CD14-positive monocyte (primary cell): ENCODE measurements around the gene POLR2L. TPM values are rescaled to one million over a fixed set of nuclear protein-coding genes. Genes with fewer than 3 reads are reported as not detected.

Experiments
- DNase-seq, 3 donors: peaks; one replicate each; pipeline ENCODE4 v3.0.0-alpha.2; 2011 to 2022
- H2AFZ ChIP-seq: 2 replicates; pipeline ENCODE4 v1.6.0; 2012; ENCODE audit warnings: mild to moderate bottlenecking, low read depth, low read length, inconsistent platforms; ENCODE audit not compliant: insufficient read depth, poor library complexity, severe bottlenecking
- H3K27ac ChIP-seq, 2 donors: 1 replicate in 1 of 2; 2 replicates in 1 of 2; pipeline ENCODE4 v1.5.1; 2012 to 2013; ENCODE audit warnings: low read length in 2 of 2, control low read depth in 1 of 2, inconsistent platforms in 1 of 2, low read depth in 1 of 2, mild to moderate bottlenecking in 1 of 2
- H3K27me3 ChIP-seq, 2 donors: one replicate each; pipeline versions ENCODE4 v1.6.0 to v1.6.1; 2011 to 2013; ENCODE audit warnings: low read length in 2 of 2; ENCODE audit not compliant: control insufficient read depth in 2 of 2, insufficient read depth in 2 of 2
- H3K36me3 ChIP-seq, 2 donors: replicated peaks in 1 of 2; 1 replicate in 1 of 2; 2 replicates in 1 of 2; pipeline versions ENCODE4 v1.5.1 to v1.6.1; 2012 to 2013; ENCODE audit warnings: low read length in 2 of 2, control low read depth in 1 of 2, inconsistent platforms in 1 of 2, mild to moderate bottlenecking in 1 of 2; ENCODE audit not compliant: insufficient read depth in 2 of 2, control insufficient read depth in 1 of 2
- H3K4me1 ChIP-seq, 2 donors: 1 replicate in 1 of 2; 2 replicates in 1 of 2; pipeline versions ENCODE4 v1.5.1 to v1.6.1; 2012 to 2013; ENCODE audit warnings: low read length in 2 of 2, control low read depth in 1 of 2, inconsistent platforms in 1 of 2, mild to moderate bottlenecking in 1 of 2, moderate library complexity in 1 of 2; ENCODE audit not compliant: insufficient read depth in 2 of 2, control insufficient read depth in 1 of 2
- H3K4me2 ChIP-seq: replicated peaks from 2 replicates; pipeline ENCODE3; 2012; ENCODE audit warnings: low read length, moderate library complexity, mild to moderate bottlenecking; ENCODE audit not compliant: poor library complexity, severe bottlenecking; ENCODE audit errors: extremely low read depth
- H3K4me3 ChIP-seq, 3 experiments: fragments of 200-600 bp in 1 of 3; sonication (generic) in 1 of 3; replicated peaks in 1 of 3; 1 replicate in 2 of 3; 2 replicates in 1 of 3; pipeline ENCODE4 v1.5.1; 2011 to 2013; ENCODE audit warnings: low read length in 3 of 3, mild to moderate bottlenecking in 3 of 3, control low read depth in 2 of 3, low read depth in 2 of 3, inconsistent platforms in 1 of 3, moderate library complexity in 1 of 3
- H3K79me2 ChIP-seq: 2 replicates; pipeline ENCODE4 v1.6.0; 2012; ENCODE audit warnings: mild to moderate bottlenecking, control low read depth, inconsistent platforms, low read length, moderate library complexity; ENCODE audit not compliant: insufficient read depth
- H3K9ac ChIP-seq: 2 replicates; pipeline ENCODE4 v1.6.0; 2017; ENCODE audit warnings: low read length, mild to moderate bottlenecking; ENCODE audit not compliant: insufficient read depth, poor library complexity, severe bottlenecking
- H3K9me3 ChIP-seq, 2 donors: replicated peaks in 1 of 2; 1 replicate in 1 of 2; 2 replicates in 1 of 2; pipeline versions ENCODE4 v1.5.1 to v1.6.1; 2012 to 2013; ENCODE audit warnings: low read length in 2 of 2, control low read depth in 1 of 2; ENCODE audit not compliant: control insufficient read depth in 1 of 2, insufficient read depth in 1 of 2
- H4K20me1 ChIP-seq: 2 replicates; pipeline ENCODE4 v1.6.0; 2012; ENCODE audit warnings: mild to moderate bottlenecking, low read length, control low read depth, moderate library complexity; ENCODE audit not compliant: insufficient read depth
- H3K27ac Mint-ChIP-seq, 7 donors: one replicate each; pipeline ENCODE4 v1.8.0; 2020; ENCODE audit warnings: mild to moderate bottlenecking in 7 of 7, mixed read lengths in 7 of 7, moderate library complexity in 6 of 7, inconsistent platforms in 2 of 7
- H3K27me3 Mint-ChIP-seq, 3 donors: one replicate each; pipeline ENCODE4 v1.8.0; 2021 to 2022; ENCODE audit warnings: low read depth in 3 of 3, mild to moderate bottlenecking in 3 of 3, mixed read lengths in 3 of 3, moderate library complexity in 3 of 3, inconsistent platforms in 1 of 3
- H3K36me3 Mint-ChIP-seq, 2 donors: one replicate each; pipeline ENCODE4 v1.8.0; 2020; ENCODE audit warnings: mixed read lengths in 2 of 2, inconsistent platforms in 1 of 2, mild to moderate bottlenecking in 1 of 2
- H3K4me1 Mint-ChIP-seq: one replicate; pipeline ENCODE4 v1.8.0; 2020; ENCODE audit warnings: mild to moderate bottlenecking, mixed read lengths
- H3K4me3 Mint-ChIP-seq, 2 donors: one replicate each; pipeline ENCODE4 v1.8.0; 2020; ENCODE audit warnings: mild to moderate bottlenecking in 2 of 2, mixed read lengths in 2 of 2, moderate library complexity in 1 of 2
- H3K9me3 Mint-ChIP-seq, 7 donors: one replicate each; pipeline ENCODE4 v1.8.0; 2020 to 2022; ENCODE audit warnings: mixed read lengths in 7 of 7, mild to moderate bottlenecking in 6 of 7, moderate library complexity in 6 of 7, inconsistent platforms in 2 of 7
- WGBS: methylation state at CpG from one replicate; pipeline ENCODE4 v1.1.5; 2013; ENCODE audit warnings: missing lambda C conversion rate; ENCODE audit not compliant: insufficient coverage; 5-methylcytosine and 5-hydroxymethylcytosine counted together
- intact Hi-C, 2 donors: fragments of 100-400 bp; cut with micrococcal nuclease; formaldehyde crosslinking; loops; one replicate each; pipeline versions ENCODE4 v1.15.0 to v1.15.1; 2023
- polyA plus RNA-seq, 3 donors: library from polyadenylated mRNA; depleted of rRNA in 1 of 3; unstranded in 2 of 3; stranded (reverse) in 1 of 3; fragments of 300-500 nt in 2 of 3; fragments of >200 nt in 1 of 3; fragmentation: Illumina TruSeq in 2 of 3; gene quantifications; 1 replicate in 2 of 3; 2 replicates in 1 of 3; pipeline ENCODE4 v1.2.3, GENCODE V29; 2012 to 2021
- TF ChIP-seq, protein P1 (sequence below): fragments of 200-600 bp; IDR thresholded peaks from one replicate; pipeline ENCODE4 v1.8.0; 2022; ENCODE audit warnings: antibody characterized with exemption, mild to moderate bottlenecking

POLR2L gene
- polyA plus RNA-seq, 3 donors = 93.9 to 133 (median 110) TPM

DNA sequence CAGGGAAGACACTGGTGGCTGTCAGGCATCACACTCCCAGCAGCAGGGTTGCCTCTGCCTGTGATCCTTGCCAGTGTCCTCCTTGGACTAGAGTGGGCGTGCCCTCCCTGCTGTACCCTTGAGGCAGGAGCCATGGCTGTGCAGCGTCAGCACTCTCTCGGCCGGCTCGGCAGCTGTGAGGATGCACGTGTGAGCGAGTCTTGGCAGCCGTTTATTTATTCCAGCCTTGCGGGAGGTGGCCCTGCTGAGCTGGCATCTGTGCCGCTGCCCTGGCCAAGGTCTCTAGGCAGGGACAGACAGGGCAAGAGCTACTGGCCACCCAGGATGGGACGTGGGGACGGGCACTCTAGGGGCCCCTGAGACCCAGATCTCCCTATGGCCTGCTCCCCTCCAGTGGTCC, 34.2 kb upstream of the POLR2L start:
- no peak overlapping the region for H3K9ac ChIP-seq

DNA sequence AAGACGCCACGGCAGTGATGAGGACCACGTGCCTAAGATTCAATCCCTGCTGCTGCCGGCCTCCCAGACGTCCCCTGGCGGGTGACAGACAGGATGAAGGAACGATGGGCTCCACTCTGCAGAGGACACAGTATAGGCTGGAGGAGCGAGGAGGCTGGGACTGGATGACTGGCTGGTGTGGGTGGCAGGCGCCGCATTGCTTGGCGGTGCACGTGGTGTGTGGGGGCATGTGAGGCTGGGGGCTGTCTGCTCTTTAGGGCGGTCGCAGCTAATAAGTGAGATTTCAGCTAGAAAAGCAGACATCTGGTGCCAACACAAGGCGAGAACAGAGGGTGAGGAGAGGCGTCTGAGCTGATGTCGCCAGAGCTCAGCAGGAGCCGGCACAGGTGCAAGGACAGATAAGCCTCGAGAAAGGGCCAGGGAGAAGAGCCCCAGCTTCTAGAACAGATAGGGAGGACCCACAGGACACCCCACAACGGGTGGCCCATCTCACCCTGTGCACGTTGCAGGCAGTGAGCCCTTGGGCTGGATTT, 33.5 kb upstream of the POLR2L start:
- H3K36me3 Mint-ChIP-seq = peaks cover 10 to 23% of the 10 kb centered on the region in 2 donors
- H3K27ac Mint-ChIP-seq = peak overlapping the region in 2 of 7 donors; percentile 7 to 43
- peaks cover 0 to 3% (median 3%) of the 10 kb centered on the region in 3 donors for H3K27me3 Mint-ChIP-seq
- Histone ChIP-seq H3K4me3 (no peak overlapping the region), H3K9ac (no peak overlapping the region), H3K27ac (no peak overlapping the region), H3K79me2 (no peaks in the 10 kb centered on the region), H3K36me3 (peaks cover 3 to 10% of the 10 kb centered on the region in 2 donors), H3K27me3 (no peaks in the 10 kb centered on the region), H2AFZ (no peak overlapping the region), H3K4me2 (no peak overlapping the region), H4K20me1 (no peaks in the 10 kb centered on the region), H3K4me1 (no peaks in the 10 kb centered on the region), H3K9me3 (no peaks in the 10 kb centered on the region)
- TF ChIP-seq, protein P1, sequence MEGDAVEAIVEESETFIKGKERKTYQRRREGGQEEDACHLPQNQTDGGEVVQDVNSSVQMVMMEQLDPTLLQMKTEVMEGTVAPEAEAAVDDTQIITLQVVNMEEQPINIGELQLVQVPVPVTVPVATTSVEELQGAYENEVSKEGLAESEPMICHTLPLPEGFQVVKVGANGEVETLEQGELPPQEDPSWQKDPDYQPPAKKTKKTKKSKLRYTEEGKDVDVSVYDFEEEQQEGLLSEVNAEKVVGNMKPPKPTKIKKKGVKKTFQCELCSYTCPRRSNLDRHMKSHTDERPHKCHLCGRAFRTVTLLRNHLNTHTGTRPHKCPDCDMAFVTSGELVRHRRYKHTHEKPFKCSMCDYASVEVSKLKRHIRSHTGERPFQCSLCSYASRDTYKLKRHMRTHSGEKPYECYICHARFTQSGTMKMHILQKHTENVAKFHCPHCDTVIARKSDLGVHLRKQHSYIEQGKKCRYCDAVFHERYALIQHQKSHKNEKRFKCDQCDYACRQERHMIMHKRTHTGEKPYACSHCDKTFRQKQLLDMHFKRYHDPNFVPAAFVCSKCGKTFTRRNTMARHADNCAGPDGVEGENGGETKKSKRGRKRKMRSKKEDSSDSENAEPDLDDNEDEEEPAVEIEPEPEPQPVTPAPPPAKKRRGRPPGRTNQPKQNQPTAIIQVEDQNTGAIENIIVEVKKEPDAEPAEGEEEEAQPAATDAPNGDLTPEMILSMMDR = no peak
- no peak overlapping the region for H3K4me3 Mint-ChIP-seq
- DNase-seq = no peak
- peaks cover 0 to 2% (median 0%) of the 10 kb centered on the region in 7 donors for H3K9me3 Mint-ChIP-seq
- whole genome bisulfite sequencing = 95% methylated on average over 21 of the region's 21 CpGs
- no peaks in the 10 kb centered on the region for H3K4me1 Mint-ChIP-seq
- intact Hi-C loops = no loop called here

More for the DNA sequence above, 34.2 kb upstream of the POLR2L start:
- Histone ChIP-seq H3K9me3 (no peaks in the 10 kb centered on the region), H3K79me2 (no peaks in the 10 kb centered on the region), H3K4me3 (no peak overlapping the region), H3K4me1 (no peaks in the 10 kb centered on the region), H2AFZ (no peak overlapping the region), H4K20me1 (no peaks in the 10 kb centered on the region), H3K27me3 (no peaks in the 10 kb centered on the region), H3K36me3 (peaks cover 3 to 11% of the 10 kb centered on the region in 2 donors), H3K27ac (no peak overlapping the region), H3K4me2 (no peak overlapping the region)
- TF ChIP-seq, protein P1 = no peak
- H3K27ac Mint-ChIP-seq = no peak overlapping the region
- peaks cover 0 to 2% (median 0%) of the 10 kb centered on the region in 7 donors for H3K9me3 Mint-ChIP-seq
- 96% methylated on average over 12 of the region's 12 CpGs for WGBS
- H3K4me3 Mint-ChIP-seq = no peak overlapping the region
- peaks cover 0 to 1% (median 1%) of the 10 kb centered on the region in 3 donors for H3K27me3 Mint-ChIP-seq
- intact Hi-C loops = no loop called here
- DNase-seq = no peak
- H3K36me3 Mint-ChIP-seq = peaks cover 13 to 27% of the 10 kb centered on the region in 2 donors
- H3K4me1 Mint-ChIP-seq = no peaks in the 10 kb centered on the region
